Activated CD8-positive, alpha-beta memory T cell treated with anti-CD3 and anti-CD28 coated beads, Interleukin-2, amount 50 U/mL, for 4 hours (primary cell): ENCODE results near the gene RBFOX1.

Experiments
- DNase-seq: peaks from one replicate; pipeline ENCODE4 v3.0.0-alpha.2; 2020

The RBFOX1 gene

DNA sequence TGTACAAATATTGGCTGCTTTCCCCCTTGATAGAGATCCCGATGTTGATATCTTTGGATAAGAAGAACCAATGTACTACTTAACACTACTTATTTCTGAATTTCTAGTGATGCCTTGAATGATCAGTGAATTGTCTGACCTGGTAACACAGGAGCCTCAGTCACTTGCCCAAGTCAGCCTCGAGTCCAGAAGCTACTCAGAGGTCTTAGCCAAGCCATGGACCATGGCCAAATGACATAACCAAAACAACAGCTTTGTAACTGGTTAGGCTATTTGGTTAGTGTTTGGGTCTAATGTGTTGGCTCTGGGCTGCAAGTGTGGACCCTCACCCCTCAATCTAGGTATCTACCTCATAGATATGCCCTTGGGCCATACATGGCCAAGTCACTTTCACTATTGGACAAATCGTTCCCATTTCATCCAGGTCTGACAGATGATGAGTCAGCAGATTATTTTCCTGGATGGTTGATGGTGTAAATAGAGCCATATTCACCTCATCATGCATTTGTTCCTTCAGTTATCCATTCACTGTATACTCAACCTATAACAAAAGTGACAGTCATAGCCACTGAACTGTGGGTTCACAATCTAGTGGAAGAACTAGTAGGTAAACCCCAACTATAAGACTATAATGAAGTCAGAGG, 3.5 kb downstream of the RBFOX1 start:
- no peak for DNase-seq

GRCh38 chr16:7336742-7337141, 4.1 kb downstream of the RBFOX1 start:
- DNase-seq: no peak

GRCh38 chr16:7338826-7339225, 6.2 kb downstream of the RBFOX1 start:
- DNase-seq: no peak

DNA sequence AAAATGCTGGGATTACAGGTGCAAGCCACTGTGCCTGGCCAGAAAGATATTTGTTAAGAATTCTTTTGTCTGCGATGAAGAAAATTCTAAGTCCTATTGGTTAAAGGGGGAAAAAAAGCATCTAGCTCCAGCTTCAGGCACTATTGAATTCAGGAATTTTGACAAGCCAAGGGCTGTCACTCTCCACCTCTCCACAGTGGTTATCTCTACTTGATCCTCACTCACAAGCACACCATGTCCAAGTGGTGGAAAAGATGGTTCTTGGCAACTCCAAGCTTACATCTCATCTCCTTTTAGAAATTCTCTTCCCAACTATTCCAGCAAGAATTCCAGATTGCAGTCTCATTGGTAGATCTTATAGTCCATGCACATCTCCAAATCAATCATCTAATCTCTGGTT, 7.1 kb downstream of the RBFOX1 start:
- DNase-seq: no peak

- no peak for DNase-seq
These were observed 8.3 kb downstream of the RBFOX1 start for GRCh38 chr16:7340938-7341337.

DNA sequence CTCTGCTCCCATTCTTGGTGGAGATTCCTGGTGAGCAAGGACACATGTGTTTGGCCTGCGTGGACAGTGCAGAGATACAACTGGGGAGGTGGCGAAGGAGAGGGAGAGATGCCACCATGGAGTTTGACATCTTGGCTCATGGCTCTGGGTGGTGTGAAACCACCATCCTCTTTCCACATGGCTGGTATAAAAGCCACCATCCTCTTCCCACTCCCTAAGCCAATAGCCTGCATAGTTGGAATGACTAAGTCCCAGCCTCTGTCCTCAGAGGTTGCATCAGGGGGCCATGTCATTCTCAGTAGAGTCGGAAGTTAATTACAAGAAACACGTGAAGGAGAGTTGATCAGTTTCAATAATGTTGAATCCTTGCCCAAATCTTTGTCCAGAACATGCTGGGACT, 10.0 kb downstream of the RBFOX1 start:
- DNase-seq: no peak

DNA sequence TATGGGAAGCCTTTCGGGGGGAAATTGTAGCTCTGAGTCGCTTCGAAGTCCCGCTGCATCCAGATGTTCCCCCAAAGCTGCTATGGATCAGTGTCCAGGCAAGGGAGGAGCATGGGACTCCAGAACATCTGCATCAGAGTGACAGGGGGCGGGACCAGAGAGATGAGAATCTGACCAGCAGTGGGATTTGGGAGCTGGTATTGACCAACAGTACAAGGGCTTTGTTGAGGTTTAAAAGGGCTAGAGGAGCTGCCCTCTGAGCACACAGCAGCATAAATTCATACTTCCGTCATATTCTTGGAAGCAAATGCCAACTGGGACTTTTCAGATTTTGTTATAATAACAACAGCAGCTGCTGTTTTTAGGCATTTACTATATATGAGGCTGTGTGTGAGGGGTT, 10.6 kb downstream of the RBFOX1 start:
- no peak for DNase-seq

DNA sequence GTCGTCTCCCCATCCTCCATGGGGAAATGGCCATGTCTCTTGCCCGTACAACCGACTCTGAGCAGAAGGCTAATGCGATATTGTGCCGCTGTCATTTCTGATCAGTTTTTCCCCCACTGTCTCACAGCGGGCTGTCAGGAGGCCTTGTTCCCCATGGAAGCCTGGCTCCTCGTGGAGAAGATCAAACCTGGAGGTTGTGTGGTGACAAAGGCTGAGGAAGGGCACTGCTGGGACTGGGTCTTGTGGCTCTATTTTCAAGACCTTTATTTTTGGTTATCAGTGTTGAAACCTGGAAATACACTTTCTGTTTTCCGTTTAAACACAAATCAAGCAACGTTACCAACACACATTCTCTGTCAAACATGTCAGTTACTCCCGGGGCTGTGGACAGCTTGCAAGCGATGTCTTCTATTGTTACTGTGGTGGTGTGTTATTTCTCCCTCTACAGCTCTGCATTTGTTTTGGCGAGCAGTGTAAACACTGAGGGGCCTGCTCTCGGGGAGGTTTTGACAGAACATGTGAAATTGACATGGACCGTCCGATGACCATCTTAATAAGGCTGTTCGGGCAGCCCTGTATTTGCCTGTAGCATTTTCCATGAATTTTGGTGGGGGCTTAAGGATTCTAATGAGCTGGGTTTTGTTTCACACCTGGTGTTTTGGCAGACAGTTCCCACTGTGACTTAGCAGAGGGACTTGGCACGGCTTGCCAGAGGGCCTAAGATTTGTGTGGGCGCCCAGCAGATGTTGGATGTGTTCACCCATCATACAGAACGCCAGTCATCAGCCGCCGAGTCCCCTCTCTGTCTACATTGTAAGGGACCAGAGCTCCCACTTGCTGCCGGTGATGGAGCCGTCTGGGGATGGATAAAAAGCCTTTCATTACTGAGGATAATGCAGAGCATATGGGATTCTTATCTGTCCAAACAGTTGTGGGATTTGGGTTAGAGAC, 12.5 kb downstream of the RBFOX1 start:
- no peak for DNase-seq

DNA sequence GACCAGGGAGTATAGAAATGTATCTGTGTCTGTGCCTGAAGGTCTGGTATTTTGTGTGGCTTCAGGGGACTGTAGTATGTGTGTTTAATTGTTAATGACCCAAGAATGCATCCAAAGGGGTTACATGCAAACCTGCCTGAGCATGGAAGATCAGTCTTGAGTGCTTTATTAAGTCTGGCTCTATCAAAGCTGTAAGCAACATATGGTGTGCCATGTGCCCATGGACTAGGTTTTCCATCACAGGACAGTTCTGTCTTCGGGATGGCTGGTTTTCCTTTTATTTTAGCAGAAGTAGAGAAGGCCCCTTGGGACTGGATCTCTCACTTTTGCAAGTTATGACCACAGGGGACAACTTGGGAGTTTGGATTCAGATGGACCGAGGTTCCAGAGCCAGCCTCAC, 18.2 kb downstream of the RBFOX1 start:
- DNase-seq: no peak

DNA sequence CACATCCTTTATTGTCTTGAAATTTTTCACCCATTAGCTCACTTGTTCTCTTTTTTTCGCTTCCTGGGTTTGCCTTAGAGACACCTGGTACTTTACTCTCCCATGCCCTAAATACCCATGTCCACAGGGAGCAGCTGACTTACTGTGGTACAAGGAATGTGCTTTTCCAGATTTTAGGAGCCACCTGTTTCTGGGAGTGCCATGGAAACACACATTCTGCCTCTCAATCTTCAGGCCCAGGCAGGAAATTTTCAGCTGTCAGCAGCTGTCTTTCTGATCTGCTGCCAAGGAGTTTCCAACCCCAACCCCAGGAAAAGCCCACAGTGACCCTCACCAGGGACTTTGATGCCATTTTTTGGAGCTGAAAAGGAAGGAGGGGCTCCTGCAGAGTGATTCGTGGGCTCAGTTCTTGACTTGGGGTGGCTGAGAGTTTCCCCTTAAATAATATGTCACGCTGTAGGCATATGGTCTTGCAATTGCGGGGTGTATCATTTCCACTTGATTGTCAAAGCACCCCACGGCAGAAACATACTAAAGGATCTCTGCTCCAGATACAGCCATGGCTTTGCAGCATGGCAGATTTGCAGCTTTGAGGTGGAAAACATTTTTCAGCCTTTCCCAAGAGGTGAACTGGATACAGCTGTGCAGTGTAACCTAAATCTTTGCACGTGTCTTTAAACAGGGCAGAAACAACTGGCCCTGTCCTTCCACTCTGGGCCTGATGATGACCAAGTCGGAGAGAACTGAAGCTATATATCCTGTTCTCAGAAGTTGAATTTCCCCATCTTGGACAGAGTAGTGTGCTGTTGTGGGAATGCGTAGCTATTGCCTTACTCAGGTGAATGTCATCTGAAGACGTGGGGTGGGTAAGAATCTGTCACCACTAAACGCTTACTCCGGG, 19.2 kb downstream of the RBFOX1 start:
- DNase-seq: no peak

- no peak for DNase-seq
These were observed 23.1 kb downstream of the RBFOX1 start for GRCh38 chr16:7355758-7356157.

GRCh38 chr16:7361416-7362129, 28.9 kb downstream of the RBFOX1 start:
- no peak for DNase-seq

DNA sequence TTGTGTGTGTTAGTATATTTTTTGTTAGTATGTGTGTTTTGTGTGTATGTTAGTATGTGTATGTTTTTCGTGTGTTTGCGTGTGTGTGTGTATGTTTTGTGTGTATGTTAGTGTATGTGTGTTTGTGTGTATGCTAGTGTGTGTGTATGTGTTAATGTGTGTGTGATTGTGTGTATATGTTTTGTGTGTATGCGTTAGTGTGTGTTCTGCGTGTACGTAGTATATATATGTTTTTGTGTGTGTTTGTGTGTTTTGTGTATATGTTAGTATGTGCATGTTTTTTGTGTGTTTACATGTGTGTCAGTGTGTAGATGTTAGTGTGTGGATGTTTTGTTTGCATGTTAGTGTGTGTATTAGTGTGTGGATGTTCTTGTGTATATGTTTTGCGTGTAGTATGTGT, 29.6 kb downstream of the RBFOX1 start:
- no peak for DNase-seq

- no peak for DNase-seq
These were observed 31.1 kb downstream of the RBFOX1 start for GRCh38 chr16:7363422-7364417.

DNA sequence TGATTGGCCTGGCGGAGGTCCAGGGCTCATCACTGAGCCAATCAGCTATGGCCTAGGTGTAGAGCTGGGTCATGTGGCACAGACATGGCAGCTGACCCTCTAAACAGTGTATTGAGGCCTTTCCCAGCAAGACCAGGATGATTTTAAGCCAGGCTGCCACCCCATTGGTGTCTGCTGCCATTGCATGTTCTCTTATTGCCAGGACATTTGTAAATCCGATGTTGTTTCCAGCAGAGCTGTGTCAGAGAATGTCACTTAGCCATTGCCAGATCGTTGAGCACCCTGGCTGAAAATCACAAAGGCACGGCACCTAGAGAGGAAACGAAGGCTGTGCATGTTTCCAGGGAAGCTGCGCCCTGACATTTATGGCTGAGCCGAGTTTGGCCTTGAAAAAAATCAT, 33.4 kb downstream of the RBFOX1 start:
- no peak for DNase-seq

DNA sequence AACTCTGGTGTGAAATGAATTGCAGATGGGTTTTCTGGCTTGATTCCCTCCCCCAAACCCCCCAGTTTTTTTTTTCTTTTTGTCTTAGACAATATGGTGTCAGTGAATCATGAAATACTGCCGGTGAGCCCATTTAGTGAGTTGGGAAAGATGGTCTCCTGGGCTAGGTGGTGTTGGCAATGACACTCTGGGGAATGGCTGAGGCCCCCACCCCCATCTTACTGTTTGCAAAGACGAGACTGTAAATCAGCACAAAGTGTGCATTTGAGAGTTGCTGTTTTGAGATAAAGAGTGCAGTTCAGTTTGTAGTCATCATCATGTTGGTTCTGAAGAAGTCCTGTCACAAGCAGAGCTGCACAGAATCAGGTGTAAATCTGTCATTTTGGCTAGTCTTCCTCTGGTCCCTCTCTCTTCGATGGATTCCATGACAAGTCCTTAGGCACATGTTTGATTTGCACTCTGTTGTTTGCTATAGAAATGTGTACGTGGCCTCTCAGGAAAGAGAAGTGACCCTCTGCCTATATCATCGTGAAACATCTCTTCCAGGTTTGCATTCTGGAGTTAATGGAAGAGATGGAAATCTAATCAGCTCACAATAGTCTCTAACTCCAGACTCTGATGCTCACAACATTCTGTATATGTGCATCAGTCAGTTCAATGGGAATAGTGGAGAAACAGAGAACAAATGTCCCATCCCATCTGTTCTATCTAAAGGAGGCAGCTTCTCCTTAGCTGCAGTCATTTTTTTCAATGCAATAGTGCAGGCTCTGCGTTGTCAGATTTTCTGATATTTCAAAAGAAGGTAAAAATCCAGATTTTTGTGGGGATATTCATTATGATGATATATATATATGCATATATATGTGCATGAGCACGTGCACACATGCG, 34.6 kb downstream of the RBFOX1 start:
- no peak for DNase-seq

- DNase-seq: no peak
These were observed 36.6 kb downstream of the RBFOX1 start for GRCh38 chr16:7369204-7369603.

GRCh38 chr16:7372095-7372494, 39.5 kb downstream of the RBFOX1 start:
- no peak for DNase-seq

- no peak for DNase-seq
These were observed 41.1 kb downstream of the RBFOX1 start for GRCh38 chr16:7373776-7374175.

DNA sequence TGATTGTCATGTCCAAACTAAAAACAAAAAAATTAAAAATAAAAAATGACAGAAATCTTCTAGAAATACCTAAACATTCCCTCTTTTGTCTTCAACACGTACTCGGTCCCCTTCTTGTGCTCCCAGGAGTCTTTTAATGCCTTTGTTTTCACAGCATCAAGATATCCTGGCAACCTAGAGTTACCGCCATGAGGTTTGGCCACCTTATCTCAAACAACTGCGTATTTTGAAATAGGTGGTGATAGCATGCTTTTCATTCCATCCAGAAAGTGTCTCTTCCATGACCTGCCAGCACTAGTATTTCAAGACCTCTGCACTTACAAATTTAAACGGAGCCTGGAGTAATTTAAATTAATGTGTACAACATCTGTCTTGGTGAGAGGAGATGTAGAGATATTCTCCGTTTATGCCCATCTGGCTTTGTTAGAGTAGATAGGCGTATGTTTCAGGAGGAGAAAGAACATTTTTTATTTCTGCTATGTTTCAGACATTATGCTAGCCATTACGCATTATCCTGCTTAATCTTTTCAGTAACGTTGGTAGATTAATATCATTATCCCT, 42.0 kb downstream of the RBFOX1 start:
- no peak for DNase-seq
